ENCODE results near the gene EMSY.

Gene EMSY

DNA sequence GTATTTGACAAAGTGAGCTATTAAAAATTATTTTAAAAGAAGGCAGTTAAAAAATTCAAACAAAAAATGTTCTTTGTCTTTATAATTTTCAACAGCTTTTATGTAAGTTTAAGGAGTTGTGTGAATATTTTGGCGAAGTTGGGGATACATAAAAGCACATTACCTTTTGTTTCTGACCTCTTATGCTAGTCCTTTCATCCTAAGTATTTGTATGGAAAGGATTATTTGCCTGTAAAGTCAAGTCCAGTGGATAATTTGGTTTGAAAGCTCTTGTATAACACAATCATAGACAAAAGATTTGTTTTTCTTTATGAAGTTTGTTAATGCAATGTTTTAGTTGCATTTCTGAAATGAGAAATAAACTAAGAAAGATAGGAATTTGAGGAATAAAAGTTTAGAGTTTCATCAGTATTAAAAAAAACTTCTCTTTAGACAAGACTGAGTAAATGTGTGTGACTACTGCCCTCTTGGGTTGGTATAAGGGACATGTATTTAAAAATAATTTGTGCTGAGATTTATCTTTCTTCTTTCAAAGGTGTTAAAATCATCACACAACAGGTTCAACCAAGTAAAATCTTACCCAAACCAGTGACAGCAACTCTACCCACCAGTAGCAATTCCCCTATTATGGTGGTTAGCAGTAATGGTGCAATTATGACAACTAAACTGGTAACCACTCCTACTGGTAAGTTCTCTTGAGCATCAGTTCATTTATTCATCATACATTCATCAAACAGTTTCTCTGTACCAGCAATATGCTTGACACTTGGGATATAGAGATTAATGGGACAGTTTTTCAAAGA, 68.2 kb downstream of the EMSY start:
- DNase-seq (ENCODE audit: extremely low spot score): no peak
- ChIA-PET POLR2A (no interaction called here), CTCF (interaction anchor here (0.9 to 2.2 kb wide), 6 partner anchors 19 to 305 kb away, joined by 3 to 8 read pairs (median 4); no protein-coding TSS in a partner anchor)
- TF ChIP-seq, protein P1, sequence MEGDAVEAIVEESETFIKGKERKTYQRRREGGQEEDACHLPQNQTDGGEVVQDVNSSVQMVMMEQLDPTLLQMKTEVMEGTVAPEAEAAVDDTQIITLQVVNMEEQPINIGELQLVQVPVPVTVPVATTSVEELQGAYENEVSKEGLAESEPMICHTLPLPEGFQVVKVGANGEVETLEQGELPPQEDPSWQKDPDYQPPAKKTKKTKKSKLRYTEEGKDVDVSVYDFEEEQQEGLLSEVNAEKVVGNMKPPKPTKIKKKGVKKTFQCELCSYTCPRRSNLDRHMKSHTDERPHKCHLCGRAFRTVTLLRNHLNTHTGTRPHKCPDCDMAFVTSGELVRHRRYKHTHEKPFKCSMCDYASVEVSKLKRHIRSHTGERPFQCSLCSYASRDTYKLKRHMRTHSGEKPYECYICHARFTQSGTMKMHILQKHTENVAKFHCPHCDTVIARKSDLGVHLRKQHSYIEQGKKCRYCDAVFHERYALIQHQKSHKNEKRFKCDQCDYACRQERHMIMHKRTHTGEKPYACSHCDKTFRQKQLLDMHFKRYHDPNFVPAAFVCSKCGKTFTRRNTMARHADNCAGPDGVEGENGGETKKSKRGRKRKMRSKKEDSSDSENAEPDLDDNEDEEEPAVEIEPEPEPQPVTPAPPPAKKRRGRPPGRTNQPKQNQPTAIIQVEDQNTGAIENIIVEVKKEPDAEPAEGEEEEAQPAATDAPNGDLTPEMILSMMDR (IDR thresholded peaks at IDR 0.05; ENCODE audit: control extremely low read depth, extremely low read depth, low read depth, missing control alignments): peak; percentile 16

DNA sequence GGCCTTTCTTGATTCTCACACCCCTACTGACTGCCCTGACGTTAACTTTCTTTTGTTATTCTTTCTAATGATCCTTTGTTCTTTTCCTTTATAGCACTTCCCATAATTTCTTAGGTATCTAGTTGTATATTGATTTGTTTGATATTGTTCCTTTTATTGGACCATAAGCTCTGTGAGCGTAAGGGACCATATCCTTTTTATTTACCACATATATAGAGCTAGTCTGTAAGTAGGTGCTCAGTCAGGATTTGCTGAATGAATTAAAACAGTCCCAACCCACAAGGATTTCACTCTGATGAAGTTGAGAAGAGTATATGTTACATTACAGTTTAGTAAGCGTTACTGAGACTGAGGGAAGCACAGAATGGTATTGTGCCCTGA, 68.8 kb downstream of the EMSY start:
- CTCF ChIA-PET: interaction anchor here (0.9 to 2.2 kb wide), 2 partner anchors 25 to 195 kb away, joined by 3 to 5 read pairs; no protein-coding TSS in a partner anchor
- POLR2A ChIA-PET: no interaction called here
- DNase-seq (ENCODE audit: extremely low spot score): no peak
- TF ChIP-seq, protein P1 (IDR thresholded peaks at IDR 0.05; ENCODE audit: control extremely low read depth, extremely low read depth, low read depth, missing control alignments): no peak

DNA sequence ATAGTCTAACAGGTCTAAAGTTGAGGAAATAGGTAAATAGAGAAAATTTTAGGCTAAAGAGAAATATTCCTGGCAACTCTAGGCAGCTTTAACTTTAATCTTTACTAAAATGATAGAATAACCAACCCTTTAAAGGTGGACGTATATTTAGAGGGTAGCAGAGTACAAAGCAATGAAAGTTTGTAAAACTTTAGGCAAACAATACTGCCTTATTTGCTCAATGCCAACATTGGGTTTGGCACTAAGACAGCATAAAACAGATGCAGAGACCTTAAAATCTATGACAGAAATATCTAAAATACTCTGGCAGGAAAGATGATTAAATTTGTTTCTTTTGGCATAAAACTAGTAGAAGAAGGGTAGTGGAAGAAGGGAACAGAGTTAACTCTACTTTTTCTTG, 70.7 kb downstream of the EMSY start:
- TF ChIP-seq, protein P1 (IDR thresholded peaks at IDR 0.05; ENCODE audit: control extremely low read depth, extremely low read depth, low read depth, missing control alignments): no peak
- POLR2A ChIA-PET: no interaction called here
- CTCF ChIA-PET: no interaction called here
- DNase-seq (ENCODE audit: extremely low spot score): no peak

DNA sequence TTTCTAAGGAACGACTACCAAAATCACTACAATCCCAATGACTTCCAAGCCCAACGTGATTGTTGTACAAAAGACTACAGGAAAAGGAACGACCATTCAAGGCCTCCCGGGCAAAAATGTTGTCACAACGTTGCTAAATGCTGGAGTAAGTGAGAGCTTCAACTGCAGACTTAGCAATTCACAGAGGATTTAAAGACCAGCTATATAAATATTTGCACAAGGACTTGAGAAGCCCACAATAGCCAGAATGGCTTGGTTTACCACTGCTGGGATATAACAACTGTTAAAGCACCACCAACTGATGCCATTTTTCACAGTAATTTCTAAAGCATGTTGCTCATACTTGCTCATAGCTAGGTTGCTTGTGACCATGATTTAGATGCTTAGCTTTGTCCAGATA, 78.3 kb downstream of the EMSY start:
- ChIA-PET POLR2A (no interaction called here), CTCF (interaction anchor here (0.9 to 1.8 kb wide), 4 partner anchors 11 to 156 kb away, joined by 3 to 5 read pairs (median 4); no protein-coding TSS in a partner anchor)
- TF ChIP-seq, protein P1 (IDR thresholded peaks at IDR 0.05; ENCODE audit: control extremely low read depth, extremely low read depth, low read depth, missing control alignments): no peak
- no peak for DNase-seq (ENCODE audit: extremely low spot score)

DNA sequence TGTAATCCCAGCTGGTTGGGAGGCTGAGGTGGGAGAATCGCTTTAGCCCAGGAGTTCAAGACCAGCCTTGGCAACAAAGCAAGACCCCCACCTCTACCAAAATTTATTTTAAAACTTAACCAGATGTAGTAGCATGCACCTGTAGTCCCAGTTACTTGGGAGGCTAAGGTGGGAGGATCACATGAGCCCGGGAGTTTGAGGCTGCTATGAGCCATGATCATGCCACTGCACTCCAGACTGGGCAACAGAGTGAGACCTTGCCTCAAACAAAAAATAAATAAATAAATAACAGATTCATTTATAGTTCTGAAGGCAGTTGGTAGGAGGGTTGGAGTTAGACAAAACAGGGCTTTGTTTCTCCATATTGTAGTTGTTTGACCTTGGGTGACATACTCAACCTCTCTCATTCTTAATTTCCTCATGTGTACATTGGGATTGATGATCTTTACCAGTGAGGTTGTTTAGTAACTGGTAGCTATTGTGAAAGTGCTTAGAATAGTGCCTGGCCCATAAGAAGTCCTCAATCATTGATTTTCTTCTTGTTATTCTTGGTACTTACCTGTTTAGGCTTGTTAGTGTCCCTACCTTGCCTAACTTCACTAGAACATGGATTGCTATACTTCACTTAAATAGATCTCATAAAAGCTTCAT, 79.1 kb downstream of the EMSY start:
- TF ChIP-seq, protein P1 (IDR thresholded peaks at IDR 0.05; ENCODE audit: control extremely low read depth, extremely low read depth, low read depth, missing control alignments): no peak
- no peak for DNase-seq (ENCODE audit: extremely low spot score)
- ChIA-PET POLR2A (no interaction called here), CTCF (interaction anchor here (1.8 kb wide), 1 partner anchor 15 kb away, joined by 5 read pairs; no protein-coding TSS in a partner anchor)

DNA sequence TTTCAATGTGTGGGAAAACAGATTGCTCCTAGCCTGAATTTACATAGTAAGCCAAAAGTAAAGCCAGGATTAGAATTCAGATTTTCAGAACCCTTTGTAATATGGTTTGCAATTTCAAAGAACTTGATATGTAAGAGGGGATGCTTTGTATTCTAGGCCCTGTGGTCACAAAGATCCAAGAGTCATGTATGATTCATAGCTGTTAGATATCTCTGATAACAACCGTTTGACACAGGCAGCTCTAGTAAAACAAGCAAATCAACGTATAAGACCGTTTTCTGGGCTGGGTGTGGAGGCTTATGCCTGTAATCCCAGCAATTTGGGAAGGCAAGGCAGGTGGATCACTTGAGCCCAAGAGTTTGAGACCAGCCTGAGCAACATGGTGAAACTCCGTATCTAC, 79.6 kb downstream of the EMSY start:
- CTCF ChIA-PET: interaction anchor here (1.2 to 2.3 kb wide), 4 partner anchors 11 to 42 kb away, joined by 3 to 6 read pairs (median 4); no protein-coding TSS in a partner anchor
- no peak for DNase-seq (ENCODE audit: extremely low spot score)

More for the DNA sequence above, 79.6 kb downstream of the EMSY start:
- POLR2A ChIA-PET: no interaction called here
- TF ChIP-seq, protein P1 (IDR thresholded peaks at IDR 0.05; ENCODE audit: control extremely low read depth, extremely low read depth, low read depth, missing control alignments): no peak

Measured in GM10248 (cell line).